Activated naive CD8-positive, alpha-beta T cell treated with anti-CD3 and anti-CD28 coated beads, Interleukin-2, amount 50 U/mL, for 16 hours (primary cell): ENCODE data around the gene ATXN2.
"Not testable (repeated sequence)": the region's sequence is repeated elsewhere in the genome, so short reads cannot be mapped to it uniquely, and the experiment has no call there.

ENCODE experiments used
- DNase-seq: peaks from one replicate; pipeline ENCODE4 v3.0.0-alpha.2; 2020; ENCODE audit warnings: low read depth, low spot score

Gene ATXN2

DNA sequence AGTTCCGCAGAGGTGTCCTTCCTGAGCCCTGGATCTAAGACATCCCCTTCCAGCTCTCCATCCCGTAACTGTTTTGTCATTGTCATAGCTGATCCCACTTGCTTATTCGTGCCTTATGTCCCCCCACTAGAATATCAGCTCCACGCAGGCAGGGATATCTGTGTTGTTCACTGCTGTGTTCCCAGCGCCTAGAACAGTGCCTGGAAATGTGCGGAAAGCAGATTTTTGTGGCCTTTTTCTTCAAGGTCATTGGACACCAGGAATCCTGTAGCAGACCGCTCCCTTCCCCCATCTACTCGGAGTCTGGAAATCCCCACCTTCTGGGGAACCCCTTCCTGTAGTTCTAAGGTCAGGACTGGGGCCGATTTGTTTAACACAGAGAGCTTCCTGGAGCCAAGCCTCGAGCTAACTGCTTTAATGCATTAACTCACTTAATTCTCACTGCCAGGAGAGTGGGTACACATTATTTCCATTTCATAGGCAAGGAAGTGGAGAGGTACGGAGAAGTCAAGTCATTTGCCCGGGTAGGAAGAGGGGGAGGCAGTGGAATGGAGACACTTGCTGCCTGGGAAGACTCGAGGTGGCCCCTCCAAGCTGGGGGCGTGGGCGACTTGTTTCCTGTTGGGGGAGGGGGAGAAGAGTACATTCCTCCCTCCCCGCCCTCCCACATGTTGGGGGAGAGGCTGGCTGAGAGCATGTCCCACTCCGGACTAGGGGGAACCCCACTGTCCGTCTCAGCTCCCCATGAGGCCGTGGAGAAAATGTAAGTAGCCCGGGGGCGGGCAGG, 194.6 kb downstream of the ATXN2 start:
- DNase-seq = peak; percentile 61

DNA sequence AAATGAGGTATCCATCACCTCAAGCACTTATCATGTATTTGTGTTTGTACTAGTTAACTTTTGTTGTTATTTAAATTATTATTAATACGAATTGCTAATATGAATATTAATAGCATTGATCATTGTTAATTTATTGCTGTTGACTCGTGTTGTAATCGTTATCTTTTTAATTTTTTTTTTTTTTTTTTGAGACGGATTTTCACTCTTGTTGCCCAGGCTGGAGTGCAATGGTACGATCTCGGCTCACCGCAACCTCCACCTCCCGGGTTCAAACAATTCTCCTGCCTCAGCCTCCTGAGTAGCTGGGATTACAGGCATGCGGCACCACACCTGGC, 196.7 kb downstream of the ATXN2 start:
- not testable (repeated sequence) for DNase-seq
